B cell (primary cell): ENCODE measurements around the gene EIF2D. TPM values are rescaled to one million over a fixed set of nuclear protein-coding genes. Genes with fewer than 3 reads are reported as not detected.

Experiments
- ATAC-seq: fragments of 200-7000 bp; cut with Tn5 transposase; one replicate; pipeline ENCODE4 v1.10.0; 2021; ENCODE audit warnings: low read depth, mild to moderate bottlenecking, moderate number of reproducible peaks, moderate library complexity
- CTCF ChIA-PET: fragments of 350-600 bp; sonication (Branson Sonifier 250); formaldehyde crosslinking; loops from one replicate; lab custom pipeline; 2021; ENCODE audit warnings: antibody characterized with exemption, inconsistent platforms; lab: Charles Lee
- POLR2A ChIA-PET: fragments of 350-600 bp; sonication (Branson Sonifier 250); formaldehyde crosslinking; loops from one replicate; lab custom pipeline; 2021; ENCODE audit warnings: antibody characterized with exemption; lab: Charles Lee
- DNase-seq: peaks from one replicate; pipeline ENCODE4 v3.0.0; 2013
- H2AFZ ChIP-seq: 2 replicates; pipeline ENCODE4 v1.6.1; 2012; ENCODE audit warnings: mild to moderate bottlenecking, low read depth, low read length; ENCODE audit not compliant: insufficient read depth, poor library complexity, severe bottlenecking
- H3K27ac ChIP-seq, 2 donors: 1 replicate in 1 of 2; 2 replicates in 1 of 2; pipeline ENCODE4 v1.5.1; 2012 to 2013; ENCODE audit warnings: low read length in 2 of 2, mild to moderate bottlenecking in 2 of 2, moderate library complexity in 1 of 2
- H3K27me3 ChIP-seq, 4 experiments: fragments of 200-600 bp in 1 of 4; sonication (generic) in 1 of 4; replicated peaks in 1 of 4; 1 replicate in 2 of 4; 2 replicates in 2 of 4; pipeline versions ENCODE4 v1.6.1 to v1.7.0; 2013 to 2016; ENCODE audit warnings: low read length in 3 of 4, mild to moderate bottlenecking in 2 of 4, mixed read lengths in 1 of 4, moderate library complexity in 1 of 4; ENCODE audit not compliant: insufficient read depth in 4 of 4, control insufficient read depth in 3 of 4; ENCODE audit errors: control extremely low read depth in 1 of 4
- H3K36me3 ChIP-seq, 2 experiments: replicated peaks in 1 of 2; 1 replicate in 1 of 2; 2 replicates in 1 of 2; pipeline versions ENCODE4 v1.6.1 to v1.7.1; 2013; ENCODE audit warnings: low read length in 1 of 2; ENCODE audit not compliant: insufficient read depth in 2 of 2, control insufficient read depth in 1 of 2; ENCODE audit errors: control extremely low read depth in 1 of 2, extremely low read depth in 1 of 2
- H3K4me1 ChIP-seq, 2 donors: fragments of 200-600 bp in 1 of 2; sonication (generic) in 1 of 2; 1 replicate in 1 of 2; 2 replicates in 1 of 2; pipeline versions ENCODE4 v1.5.1 to v1.6.1; 2013 to 2017; ENCODE audit warnings: low read length in 2 of 2; ENCODE audit not compliant: control insufficient read depth in 2 of 2, insufficient read depth in 2 of 2
- H3K4me2 ChIP-seq: replicated peaks from 2 replicates; pipeline ENCODE3; 2012; ENCODE audit warnings: mild to moderate bottlenecking, low read depth, low read length; ENCODE audit not compliant: poor library complexity, severe bottlenecking
- H3K4me3 ChIP-seq, 5 experiments: fragments of 200-600 bp in 1 of 5; sonication (generic) in 1 of 5; 1 replicate in 3 of 5; 2 replicates in 2 of 5; pipeline versions ENCODE4 v1.5.1 to v1.7.0; 2011 to 2016; ENCODE audit warnings: low read length in 4 of 5, mild to moderate bottlenecking in 4 of 5, low read depth in 2 of 5, control low read depth in 1 of 5, moderate library complexity in 1 of 5; ENCODE audit not compliant: insufficient read depth in 1 of 5; ENCODE audit errors: control extremely low read depth in 1 of 5, extremely low read depth in 1 of 5
- H3K79me2 ChIP-seq: fragments of 200-600 bp; sonication (generic); one replicate; pipeline ENCODE4 v1.6.0; 2016; ENCODE audit warnings: low read length; ENCODE audit not compliant: control insufficient read depth, insufficient read depth
- H3K9ac ChIP-seq: fragments of 200-600 bp; sonication (generic); 2 replicates; pipeline ENCODE4 v1.6.1; 2017; ENCODE audit warnings: mild to moderate bottlenecking, low read length, moderate library complexity
- H3K9me3 ChIP-seq, 3 donors: one replicate each; pipeline versions ENCODE4 v1.6.1 to v1.7.1; 2013; ENCODE audit warnings: low read length in 2 of 3; ENCODE audit not compliant: control insufficient read depth in 2 of 3, insufficient read depth in 1 of 3; ENCODE audit errors: control extremely low read depth in 1 of 3
- H4K20me1 ChIP-seq: 2 replicates; pipeline ENCODE4 v1.6.0; 2012; ENCODE audit warnings: mild to moderate bottlenecking, low read length; ENCODE audit not compliant: insufficient read depth, control insufficient read depth, poor library complexity, severe bottlenecking
- H3K27ac Mint-ChIP-seq: one replicate; pipeline ENCODE4 v1.8.0; 2021; ENCODE audit warnings: mixed read lengths
- H3K27me3 Mint-ChIP-seq: one replicate; pipeline ENCODE4 v1.8.0; 2021; ENCODE audit warnings: mixed read lengths
- H3K4me1 Mint-ChIP-seq: one replicate; pipeline ENCODE4 v1.8.0; 2021; ENCODE audit warnings: mixed read lengths
- H3K4me3 Mint-ChIP-seq: one replicate; pipeline ENCODE4 v1.8.0; 2021; ENCODE audit warnings: mixed read lengths
- H3K9me3 Mint-ChIP-seq: one replicate; pipeline ENCODE4 v1.8.0; 2022; ENCODE audit warnings: mixed read lengths; ENCODE audit not compliant: insufficient read depth
- CTCF ChIP-seq: fragments of 200-600 bp; IDR thresholded peaks from one replicate; pipeline ENCODE4 v1.8.0; 2022; ENCODE audit warnings: antibody characterized with exemption, mild to moderate bottlenecking
- EZH2 ChIP-seq: IDR thresholded peaks from 2 replicates; pipeline ENCODE4 v1.6.1; 2012; ENCODE audit warnings: borderline replicate concordance, low read depth, mild to moderate bottlenecking, moderate library complexity, low read length; ENCODE audit not compliant: insufficient read depth, poor library complexity, severe bottlenecking
- WGBS: methylation state at CpG from one replicate; pipeline ENCODE4 v1.1.5; 2013; ENCODE audit warnings: missing lambda C conversion rate; ENCODE audit not compliant: insufficient coverage; 5-methylcytosine and 5-hydroxymethylcytosine counted together
- intact Hi-C: fragments of 100-400 bp; cut with micrococcal nuclease; formaldehyde crosslinking; loops from one replicate; pipeline ENCODE4 v1.10.0; 2022
- polyA plus RNA-seq: library from polyadenylated mRNA; depleted of rRNA; stranded (reverse); fragments of >200 nt; gene quantifications from 2 replicates; pipeline ENCODE4 v1.2.3, GENCODE V29; 2012
- total RNA-seq, 2 donors: library from RNA; stranded (reverse); fragments of 120-200 nt in 1 of 2; gene quantifications; 1 replicate in 1 of 2; 2 replicates in 1 of 2; pipeline versions ENCODE4 v1.2.3 to v1.2.4, GENCODE V29; 2013 to 2022

Gene EIF2D
- total and polyA plus RNA-seq, 2 donors (not counting 1 experiment from before 2014, with no cell fraction given) = 62.2 to 64.9 TPM

- no peak for ATAC-seq
- peaks cover 94 to 100% of the 10 kb centered on the region in 2 donors for H3K4me1 ChIP-seq
- no peak overlapping the region for H3K4me3 ChIP-seq
Measured at GRCh38 chr1:206578068-206578977, 33.9 kb downstream of the EIF2D start.

More at GRCh38 chr1:206578068-206578977, 33.9 kb downstream of the EIF2D start:
- intact Hi-C loops = no loop called here
- Mint-ChIP-seq H3K4me1 (peaks cover 97% of the 10 kb centered on the region), H3K27ac (peak overlapping the region; percentile 98), H3K27me3 (no peaks in the 10 kb centered on the region), H3K4me3 (peak overlapping the region; percentile 58), H3K9me3 (no peaks in the 10 kb centered on the region)
- ChIA-PET POLR2A (interaction anchor here (2.0 kb wide), 1 partner anchor 15 kb away, joined by 9 read pairs; no protein-coding TSS in a partner anchor), CTCF (interaction anchor here (0.5 to 15.1 kb wide), 7 partner anchors 24 to 403 kb away, joined by 3 to 1018 read pairs (median 4); no protein-coding TSS in a partner anchor)
- TF ChIP-seq EZH2 (no peak), CTCF (no peak)
- Histone ChIP-seq H3K27me3 (no peaks in the 10 kb centered on the region), H2AFZ (no peak overlapping the region), H4K20me1 (peaks cover 10% of the 10 kb centered on the region), H3K9ac (no peak overlapping the region), H3K27ac (peak overlapping the region; percentile 90 to 96), H3K36me3 (peaks cover under 1 to 38% of the 10 kb centered on the region in 2 experiments), H3K9me3 (no peaks in the 10 kb centered on the region), H3K79me2 (peaks cover 95% of the 10 kb centered on the region), H3K4me2 (peak overlapping the region; percentile 73)
- no peak for DNase-seq
- WGBS = 80% methylated on average over 8 of the region's 10 CpGs
